Measurements from ENCODE around the gene MGST2. TPM values are rescaled to one million over a fixed set of nuclear protein-coding genes. Genes with fewer than 3 reads are reported as not detected.

The MGST2 gene
- polyA plus RNA-seq, 3 donors, result 41.7 to 221 (median 153) TPM

DNA sequence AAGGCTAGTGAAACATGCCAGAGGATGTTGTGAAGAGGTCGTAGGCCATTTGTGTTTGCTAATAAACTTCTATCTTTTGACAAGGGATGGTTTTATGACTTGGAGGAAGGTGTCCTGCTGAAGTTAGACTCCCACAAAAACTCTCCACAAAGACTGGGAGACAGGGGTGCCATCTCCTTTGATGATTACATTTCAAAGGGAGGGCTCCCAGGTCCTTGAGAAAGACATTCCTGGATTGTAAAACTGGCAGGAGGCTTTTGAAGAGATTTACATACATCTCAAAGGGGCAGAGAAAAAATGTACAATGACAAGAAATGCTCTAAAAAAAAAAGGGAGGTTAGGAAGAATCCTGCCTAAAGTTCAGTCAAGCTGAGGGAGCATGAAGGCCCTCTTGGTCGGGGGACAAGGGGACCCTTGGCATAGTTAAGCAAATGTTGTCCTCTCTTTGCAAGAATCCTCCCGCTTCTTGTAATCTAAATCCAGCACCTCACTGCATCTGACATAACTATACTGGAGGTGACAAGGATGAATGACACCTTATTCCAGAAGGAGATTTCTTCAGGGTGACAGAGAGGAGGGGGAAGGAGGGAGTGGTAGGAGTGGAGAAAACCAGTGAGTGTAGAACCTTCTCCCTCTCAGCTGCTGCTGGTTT, 41.1 kb upstream of the MGST2 start:
- no peak for DNase-seq
- Histone ChIP-seq H3K4me3 (replicated peaks in 1 of 3; ENCODE audit: low read depth in 2 of 3, low read length in 3 of 3) (no peak overlapping the region), H3K27me3 (ENCODE audit: control insufficient read depth in 2 of 2, insufficient read depth in 2 of 2, low read length in 2 of 2) (no peaks in the 10 kb centered on the region), H3K9ac (ENCODE audit: insufficient read depth, low read length, poor library complexity, severe bottlenecking) (no peak overlapping the region), H3K9me3 (replicated peaks in 1 of 2; ENCODE audit: control insufficient read depth in 1 of 2, insufficient read depth in 1 of 2, low read length in 2 of 2) (no peaks in the 10 kb centered on the region), H3K4me2 (replicated peaks; ENCODE audit: extremely low read depth, low read length, poor library complexity, severe bottlenecking) (no peak overlapping the region), H3K36me3 (replicated peaks in 1 of 2; ENCODE audit: control insufficient read depth in 1 of 2, insufficient read depth in 2 of 2, low read length in 2 of 2) (no peaks in the 10 kb centered on the region), H3K79me2 (ENCODE audit: insufficient read depth, low read length) (no peaks in the 10 kb centered on the region), H3K27ac (ENCODE audit: low read depth in 1 of 2, low read length in 2 of 2) (no peak overlapping the region), H2AFZ (ENCODE audit: insufficient read depth, low read depth, low read length, poor library complexity, severe bottlenecking) (no peak overlapping the region), H4K20me1 (ENCODE audit: insufficient read depth, low read length) (no peaks in the 10 kb centered on the region), H3K4me1 (ENCODE audit: control insufficient read depth in 1 of 2, insufficient read depth in 2 of 2, low read length in 2 of 2) (no peaks in the 10 kb centered on the region)
- Mint-ChIP-seq H3K27me3 (ENCODE audit: low read depth in 3 of 3) (peaks cover 0 to 3% (median 2%) of the 10 kb centered on the region in 3 donors), H3K27ac (no peak overlapping the region), H3K9me3 (no peaks in the 10 kb centered on the region), H3K36me3 (no peaks in the 10 kb centered on the region), H3K4me1 (no peaks in the 10 kb centered on the region), H3K4me3 (no peak overlapping the region)
- TF ChIP-seq, protein P1, sequence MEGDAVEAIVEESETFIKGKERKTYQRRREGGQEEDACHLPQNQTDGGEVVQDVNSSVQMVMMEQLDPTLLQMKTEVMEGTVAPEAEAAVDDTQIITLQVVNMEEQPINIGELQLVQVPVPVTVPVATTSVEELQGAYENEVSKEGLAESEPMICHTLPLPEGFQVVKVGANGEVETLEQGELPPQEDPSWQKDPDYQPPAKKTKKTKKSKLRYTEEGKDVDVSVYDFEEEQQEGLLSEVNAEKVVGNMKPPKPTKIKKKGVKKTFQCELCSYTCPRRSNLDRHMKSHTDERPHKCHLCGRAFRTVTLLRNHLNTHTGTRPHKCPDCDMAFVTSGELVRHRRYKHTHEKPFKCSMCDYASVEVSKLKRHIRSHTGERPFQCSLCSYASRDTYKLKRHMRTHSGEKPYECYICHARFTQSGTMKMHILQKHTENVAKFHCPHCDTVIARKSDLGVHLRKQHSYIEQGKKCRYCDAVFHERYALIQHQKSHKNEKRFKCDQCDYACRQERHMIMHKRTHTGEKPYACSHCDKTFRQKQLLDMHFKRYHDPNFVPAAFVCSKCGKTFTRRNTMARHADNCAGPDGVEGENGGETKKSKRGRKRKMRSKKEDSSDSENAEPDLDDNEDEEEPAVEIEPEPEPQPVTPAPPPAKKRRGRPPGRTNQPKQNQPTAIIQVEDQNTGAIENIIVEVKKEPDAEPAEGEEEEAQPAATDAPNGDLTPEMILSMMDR (IDR thresholded peaks at IDR 0.05), result no peak
- intact Hi-C loops (cut with micrococcal nuclease), result no loop called here
- no CpG with 5 or more reads among the region's 3 CpGs for WGBS (ENCODE audit: insufficient coverage)

GRCh38 chr4:139625093-139625455, 40.5 kb upstream of the MGST2 start:
- Histone ChIP-seq H3K9ac (ENCODE audit: insufficient read depth, low read length, poor library complexity, severe bottlenecking) (no peak overlapping the region), H3K4me1 (ENCODE audit: control insufficient read depth in 1 of 2, insufficient read depth in 2 of 2, low read length in 2 of 2) (no peaks in the 10 kb centered on the region), H3K4me3 (replicated peaks in 1 of 3; ENCODE audit: low read depth in 2 of 3, low read length in 3 of 3) (no peak overlapping the region), H3K27ac (ENCODE audit: low read depth in 1 of 2, low read length in 2 of 2) (no peak overlapping the region), H4K20me1 (ENCODE audit: insufficient read depth, low read length) (no peaks in the 10 kb centered on the region), H3K27me3 (ENCODE audit: control insufficient read depth in 2 of 2, insufficient read depth in 2 of 2, low read length in 2 of 2) (no peaks in the 10 kb centered on the region), H3K9me3 (replicated peaks in 1 of 2; ENCODE audit: control insufficient read depth in 1 of 2, insufficient read depth in 1 of 2, low read length in 2 of 2) (no peaks in the 10 kb centered on the region), H3K79me2 (ENCODE audit: insufficient read depth, low read length) (no peaks in the 10 kb centered on the region), H3K4me2 (replicated peaks; ENCODE audit: extremely low read depth, low read length, poor library complexity, severe bottlenecking) (no peak overlapping the region), H2AFZ (ENCODE audit: insufficient read depth, low read depth, low read length, poor library complexity, severe bottlenecking) (no peak overlapping the region), H3K36me3 (replicated peaks in 1 of 2; ENCODE audit: control insufficient read depth in 1 of 2, insufficient read depth in 2 of 2, low read length in 2 of 2) (no peaks in the 10 kb centered on the region)
- H3K36me3 Mint-ChIP-seq, result no peaks in the 10 kb centered on the region
- WGBS (ENCODE audit: insufficient coverage), result 88% methylated on average over 2 of the region's 3 CpGs
- no peak overlapping the region for H3K27ac Mint-ChIP-seq
- intact Hi-C loops (cut with micrococcal nuclease), result no loop called here
- no peaks in the 10 kb centered on the region for H3K9me3 Mint-ChIP-seq
- TF ChIP-seq, protein P1 (IDR thresholded peaks at IDR 0.05), result no peak
- peaks cover 0 to 3% (median 2%) of the 10 kb centered on the region in 3 donors for H3K27me3 Mint-ChIP-seq (ENCODE audit: low read depth in 3 of 3)
- DNase-seq, result no peak
- no peaks in the 10 kb centered on the region for H3K4me1 Mint-ChIP-seq
- H3K4me3 Mint-ChIP-seq, result no peak overlapping the region

Data from CD14-positive monocyte (primary cell).